ENCODE data around the gene CUX1. TPM values are rescaled to one million over a fixed set of nuclear protein-coding genes. Genes with fewer than 3 reads are reported as not detected.

The CUX1 gene
- total and polyA plus RNA-seq, 12 donors = 34.5 to 176 (median 145) TPM

DNA sequence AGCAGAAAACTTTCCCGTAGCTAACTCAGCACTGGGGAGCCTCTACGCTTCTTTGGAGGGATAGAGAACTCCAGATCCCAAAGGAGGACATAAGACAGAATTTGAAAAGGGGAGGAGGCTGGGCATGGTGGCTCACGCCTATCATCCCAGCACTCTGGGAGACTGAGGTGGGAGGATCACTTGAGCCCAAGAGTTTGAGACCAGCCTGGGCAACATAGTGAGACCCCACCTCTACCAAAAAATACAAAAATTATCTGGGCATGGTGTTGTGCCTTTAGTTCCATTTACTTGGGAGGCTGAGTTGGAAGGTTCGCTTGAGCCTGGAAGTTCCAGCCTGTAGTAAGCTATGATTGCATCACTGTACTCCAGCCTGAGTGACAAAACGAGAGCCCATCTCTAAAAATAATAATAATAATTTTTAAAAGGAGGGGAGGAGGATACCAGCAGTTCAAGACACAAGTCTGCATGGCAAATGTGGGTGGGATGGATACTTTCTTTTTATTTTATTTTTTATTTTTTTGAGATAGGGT, 303.3 kb downstream of the CUX1 start:
- no peak for DNase-seq
- H3K4me3 ChIP-seq = no peak overlapping the region
- H3K36me3 ChIP-seq = peaks cover 0 to 64% (median 9%) of the 10 kb centered on the region in 9 donors
- no peak for ATAC-seq
- no peak for TF ChIP-seq CTCF (IDR thresholded peaks at IDR 0.05)
- intact Hi-C loops (cut with DNase I) = loop anchor here in 3 of 10 donors (2.0 to 10.0 kb wide), 3 partner anchors 66 to 306 kb away; partner anchors contain the start of gene CUX1 (in 1 of the 3)
- H3K27ac ChIP-seq = no peak overlapping the region
- no peaks in the 10 kb centered on the region for H3K27me3 ChIP-seq
- H3K4me1 ChIP-seq = peaks cover 0 to 26% (median 4%) of the 10 kb centered on the region in 9 donors
- H3K9me3 ChIP-seq = no peaks in the 10 kb centered on the region
- 94 to 96% methylated on average over 5 of the region's 5 CpGs for WGBS, 2 donors

DNA sequence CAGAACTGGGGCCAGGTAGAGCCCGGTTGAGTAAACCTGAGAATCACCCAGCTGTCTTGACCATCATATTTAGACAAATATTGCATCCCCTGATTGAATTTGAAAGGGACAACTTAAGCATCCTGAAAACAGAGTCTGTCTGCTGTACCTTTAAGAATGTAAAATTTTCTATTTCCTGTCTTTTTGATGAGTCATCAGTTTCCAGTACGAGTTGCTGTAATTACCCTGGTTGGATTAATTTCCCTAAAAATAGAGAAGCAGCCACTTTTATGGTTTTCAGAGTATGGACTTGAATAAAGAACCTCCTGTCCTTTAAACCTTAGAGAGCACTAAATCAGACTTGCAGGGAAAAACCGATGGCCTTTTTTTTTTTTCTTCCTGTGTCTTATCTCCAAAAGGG, 304.6 kb downstream of the CUX1 start:
- H3K4me3 ChIP-seq = no peak overlapping the region
- no peak for TF ChIP-seq CTCF (IDR thresholded peaks at IDR 0.05)
- H3K27me3 ChIP-seq = no peaks in the 10 kb centered on the region
- H3K9me3 ChIP-seq = no peaks in the 10 kb centered on the region
- DNase-seq = no peak
- 43 to 49% methylated on average over 3 of the region's 3 CpGs for WGBS, 2 donors
- H3K36me3 ChIP-seq = peaks cover 0 to 56% (median 0%) of the 10 kb centered on the region in 9 donors
- intact Hi-C loops (cut with DNase I) = loop anchor here in 2 of 10 donors (10.0 kb wide), 2 partner anchors 113 to 307 kb away; partner anchors contain the start of gene CUX1 (in 1 of the 2)
- H3K4me1 ChIP-seq = peaks cover 0 to 26% (median 4%) of the 10 kb centered on the region in 9 donors
- no peak for ATAC-seq
- peak overlapping the region in 5 of 10 donors; percentile 8 to 77 (median 16) for H3K27ac ChIP-seq

DNA sequence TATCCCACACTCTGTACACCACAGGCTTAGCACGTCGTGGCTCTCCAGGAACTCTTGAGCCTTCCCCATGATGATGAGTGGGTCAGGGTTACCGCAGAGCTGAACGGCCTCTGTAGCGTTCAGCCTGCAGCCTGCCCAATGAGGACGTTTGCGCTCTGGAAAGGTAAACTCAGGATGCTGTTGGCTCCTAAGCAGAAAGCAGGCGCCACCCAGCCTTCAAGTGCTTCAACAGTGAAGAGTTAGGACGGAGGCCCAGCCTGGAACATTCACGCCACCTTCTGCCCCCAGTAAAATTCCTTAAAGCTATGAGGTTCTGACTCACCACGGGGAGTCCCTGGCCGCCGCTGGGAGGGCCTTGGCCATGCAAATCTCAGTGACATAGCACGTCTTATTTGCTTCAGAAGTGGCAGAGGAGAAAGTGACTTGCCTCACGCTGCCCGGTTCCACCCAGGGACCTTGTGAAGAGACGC, 307.7 kb downstream of the CUX1 start:
- Histone ChIP-seq H3K27me3 (no peaks in the 10 kb centered on the region), H3K4me3 (no peak overlapping the region), H3K27ac (peak overlapping the region in 3 of 10 donors; percentile 22 to 51 (median 26)), H3K9me3 (no peaks in the 10 kb centered on the region), H3K4me1 (peaks cover 0 to 22% (median 4%) of the 10 kb centered on the region in 9 donors), H3K36me3 (peaks cover 0 to 35% (median 0%) of the 10 kb centered on the region in 9 donors)
- WGBS, 2 donors = 64% methylated on average over 17 of the region's 17 CpGs
- DNase-seq = peak; percentile 51 to 56
- peak; percentile 81 to 94 (median 88) for ATAC-seq
- TF ChIP-seq CTCF (IDR thresholded peaks at IDR 0.05) = peak in 5 of 9 donors; percentile 9 to 48 (median 43)
- intact Hi-C loops (cut with DNase I) = loop anchor here in 2 of 10 donors (10.0 kb wide), 2 partner anchors 110 to 310 kb away; partner anchors contain the start of gene CUX1 (in 1 of the 2)

GRCh38 chr7:102128303-102128702, 310.9 kb downstream of the CUX1 start:
- peaks cover 0 to 25% (median 0%) of the 10 kb centered on the region in 9 donors for H3K36me3 ChIP-seq
- intact Hi-C loops (cut with DNase I) = loop anchor here in 2 of 10 donors (10.0 kb wide), 2 partner anchors 106 to 314 kb away; partner anchors contain the start of gene CUX1 (in 1 of the 2)
- 91 to 95% methylated on average over 11 of the region's 11 CpGs for WGBS, 2 donors
- H3K27ac ChIP-seq = no peak overlapping the region
- no peaks in the 10 kb centered on the region for H3K27me3 ChIP-seq
- no peak for TF ChIP-seq CTCF (IDR thresholded peaks at IDR 0.05)
- peaks cover 0 to 4% (median 0%) of the 10 kb centered on the region in 9 donors for H3K4me1 ChIP-seq
- ATAC-seq (no peak), DNase-seq (no peak)
- H3K9me3 ChIP-seq = no peaks in the 10 kb centered on the region
- H3K4me3 ChIP-seq = no peak overlapping the region

All from heart right ventricle (tissue), 16 donors.